HCT116 (cell line): ENCODE results near the gene LIMS2. TPM values are rescaled to one million over a fixed set of nuclear protein-coding genes. Genes with fewer than 3 reads are reported as not detected.

ENCODE experiments used
- ATAC-seq: fragments of 200-7000 bp; cut with Tn5 transposase; 2 replicates; pipeline ENCODE4 v1.9.1; 2020; ENCODE audit warnings: mild to moderate bottlenecking, moderate library complexity
- BruUV-seq: library from RNA; stranded (reverse); fragments of 400-500 nt; replicated peaks from 2 replicates; lab custom pipeline; 2021; lab: Mats Ljungman, UMichigan
- CTCF ChIA-PET: fragments of 300-600 bp; sonication (Branson Sonifier 250); formaldehyde crosslinking; loops from one replicate; lab custom pipeline; 2021; ENCODE audit warnings: antibody characterized with exemption; lab: Charles Lee
- POLR2A ChIA-PET: fragments of 300-600, 350-600 bp; sonication (Branson Sonifier 250); formaldehyde crosslinking; loops from one replicate; lab custom pipeline; 2021; ENCODE audit warnings: antibody characterized with exemption; lab: Charles Lee
- RAD21 ChIA-PET, 2 experiments: fragments of 300-600 bp; sonication (Branson Sonifier 250); formaldehyde crosslinking; loops; one replicate each; lab custom pipeline; 2023; ENCODE audit warnings: low total read pairs in 2 of 2; ENCODE audit not compliant: uncharacterized antibody in 2 of 2, unreplicated experiment in 2 of 2, low non-redundant PET in 1 of 2; lab: Charles Lee
- DNase-seq: peaks from one replicate; pipeline ENCODE4 v3.0.0-alpha.2; 2010; ENCODE audit warnings: low read depth, low spot score
- H2AFZ ChIP-seq: fragments of 200-600 bp; shearing (Covaris generic), sonication (generic); 2 replicates; pipeline ENCODE4 v1.6.1; 2017; ENCODE audit warnings: low read depth, mixed run types, mixed read lengths, antibody characterized with exemption, low read length; ENCODE audit not compliant: poor library complexity, severe bottlenecking
- H3K27ac ChIP-seq: 2 replicates; pipeline ENCODE4 v1.5.1; 2012; ENCODE audit warnings: low read depth, low read length
- H3K27me3 ChIP-seq: fragments of 200-600 bp; sonication (generic); 2 replicates; pipeline ENCODE4 v1.6.1; 2016; ENCODE audit warnings: mixed run types, low read length, mixed read lengths; ENCODE audit not compliant: insufficient read depth
- H3K36me3 ChIP-seq, 2 experiments: fragments of 200-500 bp in 1 of 2; fragments of 200-600 bp in 1 of 2; sonication (Bioruptor generic) in 1 of 2; sonication (generic) in 1 of 2; 2 replicates each; pipeline versions ENCODE4 v1.5.1 to v1.6.1; 2014 to 2016; ENCODE audit warnings: low read length in 2 of 2, inconsistent platforms in 1 of 2, mixed read lengths in 1 of 2, mixed run types in 1 of 2; ENCODE audit not compliant: insufficient read depth in 2 of 2, control insufficient read depth in 1 of 2
- H3K4me1 ChIP-seq, 2 experiments: fragments of 200-600 bp in 1 of 2; sonication (generic) in 1 of 2; 2 replicates each; pipeline versions ENCODE4 v1.5.1 to v1.6.1; 2012 to 2017; ENCODE audit warnings: low read length in 2 of 2, inconsistent platforms in 1 of 2, mild to moderate bottlenecking in 1 of 2, mixed read lengths in 1 of 2, mixed run types in 1 of 2, moderate library complexity in 1 of 2; ENCODE audit not compliant: insufficient read depth in 2 of 2, control insufficient read depth in 1 of 2
- H3K4me2 ChIP-seq: fragments of 200-600 bp; sonication (generic); 2 replicates; pipeline ENCODE4 v1.6.1; 2017; ENCODE audit warnings: mixed run types, low read length, mixed read lengths
- H3K4me3 ChIP-seq, 2 experiments: fragments of 200-600 bp in 1 of 2; sonication (generic) in 1 of 2; replicated peaks in 1 of 2; 2 replicates each; pipeline ENCODE4 v1.5.1; 2011 to 2016; ENCODE audit warnings: low read length in 2 of 2, control low read depth in 1 of 2, low read depth in 1 of 2, mild to moderate bottlenecking in 1 of 2, mixed read lengths in 1 of 2, mixed run types in 1 of 2
- H3K79me2 ChIP-seq: fragments of 200-600 bp; sonication (generic); 2 replicates; pipeline ENCODE4 v1.6.1; 2017; ENCODE audit warnings: mild to moderate bottlenecking, mixed run types, low read length, moderate library complexity, mixed read lengths; ENCODE audit not compliant: insufficient read depth
- H3K9ac ChIP-seq: fragments of 200-600 bp; sonication (generic); 2 replicates; pipeline ENCODE4 v1.6.1; 2016; ENCODE audit warnings: low read length, mixed read lengths
- H3K9me2 ChIP-seq: fragments of 200-600 bp; sonication (generic), shearing (Covaris generic); 2 replicates; pipeline ENCODE4 v1.6.1; 2017; ENCODE audit warnings: mixed run types, mild to moderate bottlenecking, moderate library complexity; ENCODE audit not compliant: insufficient read depth
- H3K9me3 ChIP-seq, 2 experiments: fragments of 200-500 bp in 1 of 2; fragments of 200-600 bp in 1 of 2; sonication (Bioruptor generic) in 1 of 2; sonication (generic) in 1 of 2; 2 replicates each; pipeline ENCODE4 v1.6.1; 2014 to 2017; ENCODE audit warnings: low read length in 2 of 2, mixed read lengths in 2 of 2, inconsistent platforms in 1 of 2, low read depth in 1 of 2, mild to moderate bottlenecking in 1 of 2, mixed run types in 1 of 2, moderate library complexity in 1 of 2; ENCODE audit not compliant: control insufficient read depth in 1 of 2, insufficient read depth in 1 of 2
- H4K20me1 ChIP-seq: fragments of 200-600 bp; sonication (generic), shearing (Covaris generic); 2 replicates; pipeline ENCODE4 v1.6.1; 2017; ENCODE audit warnings: mixed run types, mild to moderate bottlenecking, moderate library complexity; ENCODE audit not compliant: insufficient read depth
- ELF1 ChIP-seq: IDR thresholded peaks from 2 replicates; pipeline ENCODE4 v1.6.1; 2012; ENCODE audit warnings: low read depth, borderline replicate concordance
- EZH2 ChIP-seq: fragments of 200-600 bp; sonication (generic); IDR thresholded peaks from 2 replicates; pipeline ENCODE4 v1.6.1; 2017; ENCODE audit warnings: antibody characterized with exemption, mixed run types
- JUND ChIP-seq: IDR thresholded peaks from 2 replicates; pipeline ENCODE4 v1.6.1; 2012
- POLR2A ChIP-seq: IDR thresholded peaks from 2 replicates; pipeline ENCODE4 v1.7.0; 2011; ENCODE audit warnings: borderline replicate concordance; ENCODE audit not compliant: insufficient read depth, insufficient read length; ENCODE audit errors: extremely low read depth
- RAD21 ChIP-seq: IDR thresholded peaks from 2 replicates; pipeline ENCODE4 v1.6.1; 2012; ENCODE audit warnings: low read depth, mild to moderate bottlenecking
- SIN3A ChIP-seq: IDR thresholded peaks from 2 replicates; pipeline ENCODE4 v1.6.1; 2012; ENCODE audit warnings: low read depth
- YY1 ChIP-seq: IDR thresholded peaks from 2 replicates; pipeline ENCODE4 v1.6.1; 2011; ENCODE audit warnings: low read length, low read depth, moderate library complexity, mild to moderate bottlenecking; ENCODE audit not compliant: insufficient replicate concordance; ENCODE audit errors: extremely low read depth
- intact Hi-C: fragments of 100-400 bp; cut with micrococcal nuclease; formaldehyde crosslinking; loops from 2 replicates; pipeline ENCODE4 v1.10.0; 2022
- total RNA-seq: library from RNA; stranded (reverse); gene quantifications from one replicate; pipeline ENCODE4 v1.2.1, GENCODE V29; 2021; ENCODE audit not compliant: unreplicated experiment
- TF ChIP-seq, protein P1 (sequence below): IDR thresholded peaks from 2 replicates; pipeline ENCODE4 v1.6.1; 2012
- TF ChIP-seq, protein P2 (sequence below): IDR thresholded peaks from 2 replicates; pipeline ENCODE4 v1.6.1; 2012; ENCODE audit warnings: low read depth
- TF ChIP-seq, protein P3 (sequence below): IDR thresholded peaks from 2 replicates; pipeline ENCODE4 v1.6.1; 2012

LIMS2 gene
- total RNA-seq, 1 experiment from 2014 or later = 3.7 TPM

DNA sequence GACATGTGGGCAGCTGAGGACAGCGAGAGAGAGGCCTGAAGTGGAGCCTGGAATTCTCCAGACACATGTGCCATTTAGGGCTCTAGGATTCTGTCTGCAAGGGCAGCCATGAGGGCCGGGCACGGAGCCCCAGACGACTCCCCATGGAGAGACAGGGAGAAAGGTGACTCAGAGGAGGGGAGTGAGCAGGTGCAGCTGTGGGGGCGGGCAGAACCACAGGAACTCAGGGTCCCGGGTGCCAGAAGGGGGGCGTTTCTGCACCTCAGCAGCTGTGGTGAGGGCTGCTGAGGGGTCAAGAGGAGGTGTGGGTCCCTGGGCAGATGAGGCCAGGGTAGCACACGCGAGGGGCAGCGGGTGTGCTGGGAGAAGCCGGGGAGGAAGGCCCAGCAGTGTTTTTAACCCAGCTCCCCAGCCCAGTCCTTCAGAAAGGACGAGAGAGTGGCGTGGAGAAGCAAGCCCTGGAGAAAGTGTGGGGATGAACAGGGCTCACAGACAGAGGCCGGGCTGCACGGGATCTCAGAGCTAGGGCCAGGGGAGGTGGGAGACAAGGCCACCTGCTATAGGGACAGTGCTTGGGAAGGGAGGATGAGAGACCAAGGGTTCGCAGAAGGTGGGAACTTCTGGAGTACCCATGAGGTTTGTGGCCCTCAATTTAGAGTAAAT lies 21.8 kb downstream of the LIMS2 start:
- ATAC-seq (no peak), DNase-seq (no peak)
- POLR2A ChIA-PET = no interaction called here
- no peak overlapping the region for H3K9ac ChIP-seq
- intact Hi-C loops = no loop called here
- CTCF ChIA-PET = interaction anchor here (1.5 kb wide), 1 partner anchor 62 kb away, joined by 10 read pairs; no protein-coding TSS in a partner anchor
- H3K79me2 ChIP-seq = no peaks in the 10 kb centered on the region
- no peaks in the 10 kb centered on the region for H4K20me1 ChIP-seq
- no TSS peak for BruUV-seq
- no peaks in the 10 kb centered on the region for H3K9me3 ChIP-seq
- peaks cover 0 to 8% of the 10 kb centered on the region in 2 experiments; a peak in 1 of 4 replicates for H3K4me1 ChIP-seq
- H3K9me2 ChIP-seq = no peaks in the 10 kb centered on the region
- H3K4me3 ChIP-seq = no peak overlapping the region
- H3K36me3 ChIP-seq = no peaks in the 10 kb centered on the region
- no peaks in the 10 kb centered on the region for H3K27me3 ChIP-seq
- RAD21 ChIA-PET = no interaction called here
- no peak for TF ChIP-seq YY1
- TF ChIP-seq, protein P1, sequence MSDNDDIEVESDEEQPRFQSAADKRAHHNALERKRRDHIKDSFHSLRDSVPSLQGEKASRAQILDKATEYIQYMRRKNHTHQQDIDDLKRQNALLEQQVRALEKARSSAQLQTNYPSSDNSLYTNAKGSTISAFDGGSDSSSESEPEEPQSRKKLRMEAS = no peak
- TF ChIP-seq, all 23 proteins: peak for 0
- no peak overlapping the region for H3K4me2 ChIP-seq
- no peak overlapping the region for H3K27ac ChIP-seq
- H2AFZ ChIP-seq = no peak overlapping the region

DNA sequence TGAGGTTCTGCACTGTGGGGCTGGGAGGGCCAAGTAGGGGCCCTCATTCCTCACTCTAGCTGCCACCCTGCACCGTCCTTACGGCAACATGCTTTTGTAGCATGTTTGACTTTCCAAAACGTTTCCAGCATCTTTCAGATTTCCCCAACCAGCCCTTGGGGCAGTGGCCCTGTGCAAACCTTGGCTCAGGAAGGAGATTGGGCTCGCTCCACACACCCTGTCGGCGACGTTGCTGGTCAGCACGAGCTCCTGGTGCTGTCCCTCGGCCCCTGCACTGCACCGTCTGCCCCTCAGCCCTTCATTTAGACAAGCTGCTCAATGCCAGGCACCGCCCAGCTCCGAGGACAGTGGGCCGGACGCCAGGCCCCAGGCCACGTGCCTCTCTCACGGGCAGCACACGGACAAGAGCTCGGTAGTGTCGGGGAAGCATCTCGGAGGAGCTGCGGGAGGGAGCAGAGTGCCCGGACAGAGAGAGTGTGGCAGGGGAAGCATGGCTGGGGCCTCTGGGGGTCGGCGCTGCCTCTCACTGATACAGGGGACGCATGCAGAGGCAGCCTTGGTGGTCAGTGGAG lies 22.5 kb downstream of the LIMS2 start:
- intact Hi-C loops = no loop called here
- ChIA-PET RAD21 (no interaction called here), CTCF (interaction anchor here (1.5 kb wide), 1 partner anchor 61 kb away, joined by 10 read pairs; no protein-coding TSS in a partner anchor), POLR2A (no interaction called here)
- BruUV-seq = no TSS peak
- H3K27ac ChIP-seq = no peak overlapping the region
- no peaks in the 10 kb centered on the region for H3K27me3 ChIP-seq
- DNase-seq (no peak), ATAC-seq (no peak)
- peaks cover 2 to 15% of the 10 kb centered on the region in 2 experiments; a peak in 3 of 4 replicates for H3K4me1 ChIP-seq
- no peak overlapping the region for H3K4me2 ChIP-seq
- H2AFZ ChIP-seq = no peak overlapping the region
- H3K9me3 ChIP-seq = no peaks in the 10 kb centered on the region
- H3K9me2 ChIP-seq = no peaks in the 10 kb centered on the region
- TF ChIP-seq, protein P2, sequence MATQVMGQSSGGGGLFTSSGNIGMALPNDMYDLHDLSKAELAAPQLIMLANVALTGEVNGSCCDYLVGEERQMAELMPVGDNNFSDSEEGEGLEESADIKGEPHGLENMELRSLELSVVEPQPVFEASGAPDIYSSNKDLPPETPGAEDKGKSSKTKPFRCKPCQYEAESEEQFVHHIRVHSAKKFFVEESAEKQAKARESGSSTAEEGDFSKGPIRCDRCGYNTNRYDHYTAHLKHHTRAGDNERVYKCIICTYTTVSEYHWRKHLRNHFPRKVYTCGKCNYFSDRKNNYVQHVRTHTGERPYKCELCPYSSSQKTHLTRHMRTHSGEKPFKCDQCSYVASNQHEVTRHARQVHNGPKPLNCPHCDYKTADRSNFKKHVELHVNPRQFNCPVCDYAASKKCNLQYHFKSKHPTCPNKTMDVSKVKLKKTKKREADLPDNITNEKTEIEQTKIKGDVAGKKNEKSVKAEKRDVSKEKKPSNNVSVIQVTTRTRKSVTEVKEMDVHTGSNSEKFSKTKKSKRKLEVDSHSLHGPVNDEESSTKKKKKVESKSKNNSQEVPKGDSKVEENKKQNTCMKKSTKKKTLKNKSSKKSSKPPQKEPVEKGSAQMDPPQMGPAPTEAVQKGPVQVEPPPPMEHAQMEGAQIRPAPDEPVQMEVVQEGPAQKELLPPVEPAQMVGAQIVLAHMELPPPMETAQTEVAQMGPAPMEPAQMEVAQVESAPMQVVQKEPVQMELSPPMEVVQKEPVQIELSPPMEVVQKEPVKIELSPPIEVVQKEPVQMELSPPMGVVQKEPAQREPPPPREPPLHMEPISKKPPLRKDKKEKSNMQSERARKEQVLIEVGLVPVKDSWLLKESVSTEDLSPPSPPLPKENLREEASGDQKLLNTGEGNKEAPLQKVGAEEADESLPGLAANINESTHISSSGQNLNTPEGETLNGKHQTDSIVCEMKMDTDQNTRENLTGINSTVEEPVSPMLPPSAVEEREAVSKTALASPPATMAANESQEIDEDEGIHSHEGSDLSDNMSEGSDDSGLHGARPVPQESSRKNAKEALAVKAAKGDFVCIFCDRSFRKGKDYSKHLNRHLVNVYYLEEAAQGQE = no peak
- TF ChIP-seq POLR2A = no peak
- no peak for TF ChIP-seq SIN3A
- no peak for TF ChIP-seq RAD21
- no peak for TF ChIP-seq EZH2
- TF ChIP-seq JUND = no peak
- TF ChIP-seq, protein P3, sequence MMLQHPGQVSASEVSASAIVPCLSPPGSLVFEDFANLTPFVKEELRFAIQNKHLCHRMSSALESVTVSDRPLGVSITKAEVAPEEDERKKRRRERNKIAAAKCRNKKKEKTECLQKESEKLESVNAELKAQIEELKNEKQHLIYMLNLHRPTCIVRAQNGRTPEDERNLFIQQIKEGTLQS = no peak
- no peak for TF ChIP-seq ELF1
- TF ChIP-seq, protein P1 = no peak
- H3K9ac ChIP-seq = no peak overlapping the region
- no peaks in the 10 kb centered on the region for H3K36me3 ChIP-seq
- H3K4me3 ChIP-seq = no peak overlapping the region
- H4K20me1 ChIP-seq = no peaks in the 10 kb centered on the region
- H3K79me2 ChIP-seq = no peaks in the 10 kb centered on the region
